SKM-1 treated with dmso at 0.1 percent for 144 hours (cell line): ENCODE data around the gene SIRT7.
"Not testable (repeated sequence)": the region's sequence is repeated elsewhere in the genome, so short reads cannot be mapped to it uniquely, and the experiment has no call there.

Experiments
- DNase-seq: peaks from one replicate; lab custom pipeline; 2025; ENCODE audit not compliant: unreplicated experiment; lab: John Stamatoyannopoulos, UW

Gene SIRT7

DNA sequence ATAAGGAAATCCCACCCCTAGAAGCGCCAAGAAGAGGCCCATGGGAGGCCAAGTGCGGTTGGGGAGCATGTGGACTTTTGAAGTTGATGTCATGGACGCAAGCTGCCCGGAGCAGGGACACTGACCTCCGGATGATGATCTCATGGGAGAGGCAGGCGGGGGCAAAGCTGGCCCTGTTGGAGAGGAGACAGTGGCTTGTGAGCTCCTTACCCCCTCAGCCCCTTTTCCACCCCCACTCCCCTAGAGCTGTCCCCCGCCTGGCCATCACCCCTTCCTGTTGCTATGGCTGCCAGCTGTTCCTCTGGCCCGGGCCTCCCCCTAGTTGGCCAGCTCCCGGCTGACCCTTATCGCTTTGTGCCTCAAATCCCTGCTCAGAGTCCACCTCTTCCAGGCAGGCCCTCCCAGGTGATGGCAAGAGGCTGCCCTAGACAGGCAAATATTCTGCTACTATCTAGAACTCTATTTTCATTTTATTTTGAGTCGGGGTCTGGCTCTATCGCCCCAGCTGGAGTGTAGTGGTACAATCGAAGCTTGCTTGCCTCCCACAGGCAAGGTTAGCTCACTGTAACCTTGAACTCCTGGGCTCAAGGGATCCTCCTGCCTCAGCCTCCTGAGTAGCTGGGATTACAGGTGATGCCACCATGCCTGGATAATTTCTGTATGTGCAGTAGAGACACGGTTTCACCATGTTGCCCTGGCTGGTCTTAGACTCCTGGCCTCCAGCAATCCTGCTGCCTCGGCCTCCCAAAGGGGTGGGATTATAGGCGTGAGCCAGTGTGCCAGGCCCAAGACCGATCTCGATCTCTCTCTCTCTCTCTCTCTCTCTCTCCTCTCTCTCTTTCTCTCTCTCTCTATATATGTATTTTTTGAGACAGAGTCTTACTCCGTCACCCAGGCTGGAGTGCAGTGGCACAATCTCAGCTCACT, 36.4 kb upstream of the SIRT7 start:
- DNase-seq = no peak

- not testable (repeated sequence) for DNase-seq
Measured at GRCh38 chr17:81953443-81953842, 35.5 kb upstream of the SIRT7 start.

GRCh38 chr17:81952792-81953228, 34.8 kb upstream of the SIRT7 start:
- DNase-seq = no peak

GRCh38 chr17:81951785-81952684, 34.1 kb upstream of the SIRT7 start:
- DNase-seq = no peak

DNA sequence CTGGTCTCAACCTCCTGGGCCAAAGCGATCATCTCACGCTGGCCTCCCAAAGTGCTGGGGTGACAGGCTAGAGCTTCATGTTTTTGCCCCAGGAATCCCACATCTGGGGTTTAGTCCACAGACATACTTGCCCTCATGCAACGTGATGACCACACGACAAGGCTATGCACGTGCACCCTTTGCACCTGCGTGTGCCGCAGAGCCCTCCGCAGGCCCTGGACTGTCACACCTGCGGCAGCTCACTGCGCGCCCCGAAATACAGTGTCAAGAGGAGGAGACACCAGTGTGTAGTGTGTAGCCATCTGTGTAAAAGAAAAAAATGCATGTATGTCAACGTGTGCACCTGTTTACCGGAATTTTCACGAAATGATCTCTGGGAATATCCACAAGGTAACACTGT, 32.5 kb upstream of the SIRT7 start:
- DNase-seq = no peak

GRCh38 chr17:81948635-81949378, 30.8 kb upstream of the SIRT7 start:
- DNase-seq = no peak

GRCh38 chr17:81947189-81947588, 29.2 kb upstream of the SIRT7 start, which contains the start of gene MYADML2:
Gene MYADML2 (minus strand): TSS chr17:81947233. CDS start chr17:81941741, 5,492 bp downstream.
- DNase-seq = no peak

DNA sequence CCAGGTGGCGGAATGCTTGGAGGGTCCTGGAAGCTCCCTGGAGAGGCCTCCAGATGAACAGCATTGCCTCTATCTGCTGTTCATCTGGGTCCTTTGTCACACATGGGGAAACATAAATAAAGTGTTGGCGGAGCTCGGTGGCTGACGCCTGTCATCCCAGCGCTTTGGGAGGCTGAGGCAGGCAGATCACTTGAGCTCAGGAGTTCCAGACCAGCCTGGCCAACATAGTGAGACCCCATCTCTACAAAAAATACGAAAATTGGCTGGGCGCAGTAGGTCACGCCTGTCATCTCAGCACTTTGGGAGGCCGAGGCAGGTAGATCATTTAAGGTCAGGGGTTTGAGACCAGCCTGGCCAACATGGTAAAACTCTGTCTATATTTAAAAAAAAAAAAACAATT, 26.9 kb upstream of the SIRT7 start:
- no peak for DNase-seq

DNA sequence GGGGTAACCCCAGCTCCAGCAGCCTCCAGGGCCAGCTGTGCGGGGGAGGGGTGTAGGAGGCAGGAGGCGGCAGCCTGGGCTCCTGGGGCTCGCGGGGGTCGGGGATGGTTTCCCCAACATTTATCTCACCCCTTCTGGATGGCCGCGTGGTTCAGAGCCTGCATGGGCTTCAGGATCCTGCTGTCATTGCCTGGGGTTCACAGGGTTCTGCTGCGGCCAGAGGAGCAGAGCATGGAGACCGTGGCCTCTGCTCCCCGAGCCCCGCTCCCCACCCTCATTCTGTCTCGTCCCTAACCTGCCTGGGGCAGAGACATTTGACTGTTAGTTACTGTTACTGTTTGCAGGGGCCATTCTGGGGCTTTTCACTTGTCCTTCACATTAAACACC, 24.2 kb upstream of the SIRT7 start:
- DNase-seq = no peak

DNA sequence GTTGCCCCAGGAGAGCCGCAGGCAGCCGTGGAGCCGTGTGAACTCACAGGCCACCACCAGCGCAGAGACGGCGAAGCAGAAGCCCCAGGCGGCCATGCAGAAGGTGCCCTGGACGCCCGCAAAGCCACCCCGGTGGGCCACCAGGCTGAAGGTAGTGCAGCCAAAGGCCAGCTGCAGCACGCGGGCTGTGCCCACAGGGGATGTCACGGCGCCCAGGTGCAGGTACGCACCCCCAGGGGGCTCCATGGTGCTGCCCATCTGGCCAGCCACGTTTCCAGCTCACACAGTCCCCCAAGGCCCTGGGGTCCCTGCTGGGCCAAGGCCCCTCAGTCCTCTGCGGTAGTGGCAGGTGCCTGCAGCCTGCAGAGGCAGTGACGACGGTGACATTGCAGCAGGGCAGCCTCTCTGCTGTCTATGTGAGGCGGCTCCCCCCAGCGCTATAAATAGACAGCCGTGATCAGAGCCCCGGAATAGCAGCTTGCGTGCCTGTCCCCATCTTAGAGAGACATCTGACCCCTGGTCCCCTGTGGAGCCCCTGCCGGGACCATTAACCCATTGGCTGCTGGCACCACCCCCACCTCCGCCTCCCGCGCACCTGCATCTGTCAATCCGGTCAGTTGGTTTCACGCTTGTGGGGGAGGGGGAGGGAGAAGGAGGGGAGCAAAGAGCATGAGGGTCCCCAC, 23.6 kb upstream of the SIRT7 start:
- no peak for DNase-seq

GRCh38 chr17:81940538-81941483, 22.8 kb upstream of the SIRT7 start:
- no peak for DNase-seq

DNA sequence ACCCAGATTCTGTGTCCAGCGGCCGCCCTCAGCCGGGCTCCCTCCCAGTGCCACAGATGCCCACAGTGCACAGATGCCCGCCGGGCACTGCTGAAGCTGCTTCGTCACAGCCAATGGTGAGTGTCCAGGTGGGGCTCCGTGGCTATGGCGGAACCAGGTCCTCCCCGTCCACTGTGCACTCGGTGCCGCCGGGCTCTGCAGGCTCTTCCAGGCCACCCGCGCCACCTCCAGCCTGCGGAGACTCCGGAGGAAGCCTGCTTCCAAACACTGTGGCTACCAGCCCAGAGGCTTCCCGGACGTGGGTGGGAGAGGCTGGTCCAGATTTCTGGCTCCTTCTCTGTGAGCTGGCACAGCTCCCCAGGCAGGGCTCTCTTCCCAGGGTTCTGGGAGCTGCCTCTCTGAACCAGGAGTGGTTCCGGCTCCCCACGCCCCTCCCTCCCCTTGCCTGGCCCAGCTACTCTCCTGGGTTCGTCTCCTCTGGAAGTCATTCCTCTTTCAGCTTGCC, 22.0 kb upstream of the SIRT7 start:
- no peak for DNase-seq

DNA sequence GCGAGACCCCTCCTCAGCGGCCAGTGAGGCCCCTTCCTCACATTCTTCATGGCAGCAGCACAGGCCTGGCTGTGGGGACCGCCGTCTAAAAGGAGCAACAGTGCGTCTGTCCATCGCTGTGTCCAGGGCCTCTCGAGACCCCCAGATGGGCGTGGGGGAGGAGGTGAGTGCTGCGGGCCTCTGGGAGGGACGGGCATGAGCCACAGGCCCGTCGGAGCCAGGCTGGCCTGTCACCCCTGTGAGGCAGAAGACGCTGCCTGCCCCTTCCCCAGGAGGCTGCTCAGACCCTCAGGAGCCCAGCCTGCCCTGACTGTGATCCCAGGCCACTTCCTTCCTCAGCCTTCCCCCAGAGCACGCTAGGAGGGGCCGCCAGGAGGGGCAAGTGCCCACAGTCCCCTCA, 21.2 kb upstream of the SIRT7 start:
- no peak for DNase-seq

- no peak for DNase-seq
Measured at GRCh38 chr17:81935709-81936084, 17.7 kb upstream of the SIRT7 start.

DNA sequence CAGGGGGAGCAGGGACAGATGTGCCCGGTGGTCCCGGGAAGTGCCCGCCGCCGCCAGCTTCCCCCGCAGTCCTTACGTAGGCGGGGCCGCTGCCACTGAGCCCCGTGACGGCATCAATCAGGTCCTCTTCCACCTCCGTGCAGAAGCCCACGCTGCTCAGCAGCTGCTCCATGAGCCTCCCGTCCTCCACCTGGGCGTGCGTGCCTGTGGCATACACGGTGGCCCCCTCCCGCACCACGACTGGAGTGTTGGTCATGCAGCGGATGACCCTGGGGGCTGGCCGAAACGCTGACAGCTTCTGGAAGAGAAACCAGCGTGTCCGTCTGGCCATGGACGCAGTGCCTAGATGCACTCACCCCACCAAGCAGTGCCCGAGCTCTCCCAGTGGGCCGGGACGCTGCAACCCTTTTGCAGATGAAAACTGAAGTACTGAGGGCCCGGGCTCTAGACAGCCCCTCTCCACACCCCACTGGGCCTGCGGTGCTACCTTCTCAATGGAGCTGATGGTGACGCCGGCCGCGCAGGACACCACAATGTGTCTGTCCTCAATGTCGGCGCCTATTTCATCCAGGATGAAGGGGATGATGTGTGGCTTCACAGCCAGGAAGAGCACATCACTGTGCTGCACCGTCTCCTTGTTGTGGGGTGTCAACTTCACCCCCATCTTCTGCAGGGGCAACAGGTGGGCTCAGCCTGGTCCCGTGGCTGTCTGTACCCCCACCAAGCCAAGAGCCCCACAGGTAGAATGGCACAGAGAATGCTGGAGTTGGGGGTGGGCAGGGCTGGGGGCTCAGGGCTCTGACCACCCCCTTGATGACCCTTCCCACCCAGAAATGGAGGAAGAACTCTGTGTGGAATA, 17.1 kb upstream of the SIRT7 start:
- no peak for DNase-seq

DNA sequence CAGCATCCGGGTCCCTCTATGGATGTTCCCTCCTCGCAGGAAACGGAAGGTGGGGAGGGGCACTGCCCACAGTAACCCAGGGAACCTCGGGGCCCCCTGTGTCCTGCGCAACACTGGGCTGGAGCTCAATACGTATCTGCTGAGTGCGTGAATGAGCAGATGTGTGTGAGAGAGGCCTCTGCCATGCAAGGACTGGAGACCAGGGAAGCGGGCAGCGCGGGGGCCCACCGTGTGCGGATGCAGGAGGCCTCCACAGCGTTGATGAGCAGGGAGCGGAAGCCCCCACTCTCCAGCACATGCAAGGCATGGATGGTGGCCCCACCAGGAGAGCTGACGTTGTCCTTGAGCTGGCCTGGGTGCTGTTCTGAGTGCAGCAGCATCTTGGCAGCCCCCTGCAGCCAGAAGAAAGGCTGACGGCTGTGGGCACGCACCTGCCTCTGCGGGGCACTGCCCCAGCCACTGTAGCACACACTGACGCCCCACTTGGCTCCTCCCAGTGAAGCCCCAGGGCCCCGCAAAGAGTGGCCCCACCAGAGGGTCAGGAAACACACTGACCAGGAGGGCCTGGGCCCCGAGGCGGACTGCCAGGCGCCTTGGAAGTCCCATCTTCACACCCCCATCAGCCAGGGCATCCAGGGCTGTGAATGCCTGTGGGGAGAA, 16.3 kb upstream of the SIRT7 start:
- no peak for DNase-seq

DNA sequence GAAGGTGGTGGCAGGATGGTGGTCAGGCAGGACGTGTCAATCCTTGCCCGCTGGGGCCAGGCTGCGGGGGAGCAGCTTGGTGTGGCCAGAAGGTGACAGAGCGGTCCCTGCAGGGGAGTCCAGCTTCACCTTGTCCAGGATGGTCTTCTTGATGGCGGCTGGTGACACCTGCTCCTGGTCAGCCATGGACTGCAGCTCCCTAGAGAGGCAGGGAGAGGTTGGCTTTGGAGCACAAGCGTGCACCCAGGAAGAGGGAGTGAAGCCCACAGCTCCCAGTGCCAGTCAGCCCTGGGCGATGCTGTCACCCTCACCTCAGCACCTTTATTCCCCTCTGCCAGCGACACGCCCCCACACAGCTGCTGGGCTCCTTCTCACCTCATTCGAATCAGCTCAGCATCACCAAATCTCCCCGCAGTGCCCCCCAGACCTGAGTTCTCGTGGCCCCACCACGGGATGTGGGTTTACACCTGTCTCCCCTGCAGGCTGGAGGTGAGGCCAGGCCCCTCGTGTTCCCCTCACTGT, 15.3 kb upstream of the SIRT7 start:
- DNase-seq = no peak
